PC-3 (cell line): Measurements from ENCODE around the gene BAZ1A.

Experiments
- CTCF ChIP-seq: fragments of 300-600 bp; sonication (generic); conservative IDR thresholded peaks from 2 replicates; pipeline ENCODE4 v1.5.1; 2017; ENCODE audit warnings: antibody characterized with exemption, low read depth, mild to moderate bottlenecking, low read length
- EZH2phosphoT487 ChIP-seq: fragments of 300-600 bp; sonication (generic); IDR thresholded peaks from 2 replicates; pipeline ENCODE4 v1.6.1; 2018; ENCODE audit warnings: mild to moderate bottlenecking, antibody characterized with exemption, low read length, borderline replicate concordance

- TF ChIP-seq CTCF, result no peak
- TF ChIP-seq EZH2phosphoT487, result no peak
Measured at GRCh38 chr14:34912966-34913365, 37.8 kb upstream of the BAZ1A start.
